Esophagus mucosa (tissue), 1 donor: Measurements from ENCODE around the gene ZNRF2. TPM values are rescaled to one million over a fixed set of nuclear protein-coding genes. Genes with fewer than 3 reads are reported as not detected.
"Not testable (repeated sequence)": the region's sequence is repeated elsewhere in the genome, so short reads cannot be mapped to it uniquely, and the experiment has no call there.

ENCODE experiments used
- ATAC-seq: fragments of 200-7000 bp; cut with Tn5 transposase; one replicate; pipeline ENCODE4 v1.9.1; 2020
- total RNA-seq: library from RNA; stranded (reverse); gene quantifications from one replicate; pipeline ENCODE4 v1.2.4, GENCODE V29; 2023
- donor health status: DM: yes; HTN: yes; CAD: no.

ZNRF2 gene
- total RNA-seq, 1 donor from 2014 or later, result 14.5 TPM

- ATAC-seq, result no peak
Observed at GRCh38 chr7:30363778-30364563, 79.6 kb downstream of the ZNRF2 start.

GRCh38 chr7:30364773-30365172, 80.4 kb downstream of the ZNRF2 start:
- ATAC-seq, result no peak

- no peak for ATAC-seq
Observed at GRCh38 chr7:30365621-30366020, 81.2 kb downstream of the ZNRF2 start.

GRCh38 chr7:30366606-30367005, 82.2 kb downstream of the ZNRF2 start:
- ATAC-seq, result no peak

- no peak for ATAC-seq
Observed at GRCh38 chr7:30367561-30367960, 83.2 kb downstream of the ZNRF2 start.

GRCh38 chr7:30369879-30370278, 85.5 kb downstream of the ZNRF2 start:
- no peak for ATAC-seq

GRCh38 chr7:30371321-30371720, 86.9 kb downstream of the ZNRF2 start:
- no peak for ATAC-seq

- ATAC-seq, result no peak
Observed at GRCh38 chr7:30378275-30378674, 93.9 kb downstream of the ZNRF2 start.

GRCh38 chr7:30379131-30379530, 94.7 kb downstream of the ZNRF2 start:
- ATAC-seq, result no peak

- no peak for ATAC-seq
Observed at GRCh38 chr7:30379741-30380140, 95.3 kb downstream of the ZNRF2 start.

- no peak for ATAC-seq
Observed at GRCh38 chr7:30380294-30380693, 95.9 kb downstream of the ZNRF2 start.

GRCh38 chr7:30380824-30381223, 96.4 kb downstream of the ZNRF2 start:
- not testable (repeated sequence) for ATAC-seq

GRCh38 chr7:30382607-30383006, 98.2 kb downstream of the ZNRF2 start:
- ATAC-seq, result no peak

GRCh38 chr7:30389791-30390190, 105.4 kb downstream of the ZNRF2 start:
- no peak for ATAC-seq

- ATAC-seq, result no peak
Observed at GRCh38 chr7:30390736-30391636, 106.6 kb downstream of the ZNRF2 start.

GRCh38 chr7:30391806-30392205, 107.4 kb downstream of the ZNRF2 start:
- ATAC-seq, result no peak

- no peak for ATAC-seq
Observed at GRCh38 chr7:30395676-30396075, 111.3 kb downstream of the ZNRF2 start.

GRCh38 chr7:30396389-30396788, 112.0 kb downstream of the ZNRF2 start:
- no peak for ATAC-seq

GRCh38 chr7:30403477-30403876, 119.1 kb downstream of the ZNRF2 start:
- ATAC-seq, result peak; percentile 82

- ATAC-seq, result no peak
Observed at GRCh38 chr7:30405179-30405578, 120.8 kb downstream of the ZNRF2 start.

- peak; percentile 90 for ATAC-seq
Observed at GRCh38 chr7:30406664-30407425, 122.4 kb downstream of the ZNRF2 start.

- no peak for ATAC-seq
Observed at GRCh38 chr7:30411173-30411572, 126.8 kb downstream of the ZNRF2 start.

- ATAC-seq, result no peak
Observed at GRCh38 chr7:30411897-30412296, 127.5 kb downstream of the ZNRF2 start.
